Stimulated activated naive CD4-positive, alpha-beta T cell treated with Interleukin-2 at 50 U/mL for 16 hours (primary cell): Measurements from ENCODE around the gene PPP2R5D.
A peak's percentile ranks its signal among the peaks of the same experiment; 100 is the strongest.
"Not testable (repeated sequence)": the region's sequence is repeated elsewhere in the genome, so short reads cannot be mapped to it uniquely, and the experiment has no call there.

Experiments
- DNase-seq: peaks from one replicate; lab custom pipeline; 2025; lab: John Stamatoyannopoulos, UW

PPP2R5D gene

GRCh38 chr6:43032326-43032725, 48.0 kb downstream of the PPP2R5D start:
- DNase-seq: no peak

DNA sequence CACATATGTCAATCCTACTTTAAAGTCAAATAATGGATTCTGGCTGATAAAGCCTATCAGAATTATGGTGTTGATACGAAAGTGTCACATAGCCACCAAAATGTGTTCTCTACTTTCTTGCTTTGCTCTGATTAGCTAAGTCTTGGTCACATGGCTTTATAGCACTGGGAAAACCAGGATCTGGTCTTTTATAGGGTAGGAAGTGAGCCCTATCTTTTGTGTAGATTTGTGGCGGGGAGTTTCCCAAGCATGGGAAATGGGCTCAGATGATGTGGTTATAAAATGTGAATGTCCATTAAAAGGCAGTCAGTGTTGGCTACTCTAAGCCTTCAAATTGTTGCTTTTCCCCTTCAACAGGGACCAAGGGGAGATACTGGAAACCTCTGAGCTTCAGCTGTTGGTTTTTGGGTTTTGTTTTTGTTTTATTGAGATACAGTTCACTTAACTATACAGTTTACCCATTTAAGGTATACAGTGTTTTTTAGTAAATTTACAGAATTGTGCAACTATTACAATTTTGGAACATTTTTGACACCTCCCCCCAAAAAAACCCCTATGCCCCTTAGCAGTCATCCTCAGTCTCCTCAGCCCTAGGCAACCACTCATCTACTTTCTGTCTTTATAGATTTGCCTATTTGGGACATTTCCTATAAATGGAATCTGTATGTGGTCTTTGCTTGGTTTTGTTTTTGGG, 49.3 kb downstream of the PPP2R5D start:
- no peak for DNase-seq

DNA sequence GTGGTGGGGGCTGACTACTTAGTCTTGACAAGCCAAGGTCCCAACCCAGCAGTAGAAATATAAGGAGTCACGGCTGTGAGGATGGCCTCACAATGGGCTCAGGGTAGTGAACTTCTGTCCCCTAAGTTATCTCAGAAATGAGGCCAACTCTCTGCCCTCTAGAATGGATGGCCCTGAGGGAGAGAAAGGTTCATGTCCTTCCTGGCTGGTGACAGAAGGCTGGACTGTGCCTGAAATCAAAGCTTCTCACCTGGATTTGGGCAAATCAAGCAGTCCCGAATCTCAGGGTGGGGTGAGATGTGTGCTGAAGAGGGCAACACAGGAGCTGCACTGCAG, 49.8 kb downstream of the PPP2R5D start:
- DNase-seq: no peak

- no peak for DNase-seq
Observed at GRCh38 chr6:43035495-43036194, 51.3 kb downstream of the PPP2R5D start.

- no peak for DNase-seq
Observed at GRCh38 chr6:43036712-43037111, 52.3 kb downstream of the PPP2R5D start.

DNA sequence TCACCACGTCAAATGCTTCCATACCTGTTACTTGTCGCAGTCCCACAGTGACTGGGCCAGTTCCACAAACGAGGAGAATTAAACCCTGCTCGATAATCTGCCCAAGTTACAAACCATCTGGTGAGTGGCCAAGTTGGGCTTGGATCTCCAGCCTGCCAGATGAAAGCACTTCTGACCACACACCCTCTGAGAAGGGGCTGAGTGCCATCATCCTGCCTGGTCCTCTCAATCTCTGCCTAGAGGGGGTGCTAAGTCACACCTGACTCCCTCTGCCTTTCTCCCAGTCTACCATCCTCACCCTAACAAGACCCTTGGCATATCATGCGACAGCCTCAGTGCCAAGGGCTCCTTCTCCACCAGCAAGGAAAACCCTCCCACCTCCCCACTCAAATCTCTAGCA, 52.8 kb downstream of the PPP2R5D start:
- DNase-seq: no peak

GRCh38 chr6:43037706-43038105, 53.3 kb downstream of the PPP2R5D start:
- DNase-seq: no peak

DNA sequence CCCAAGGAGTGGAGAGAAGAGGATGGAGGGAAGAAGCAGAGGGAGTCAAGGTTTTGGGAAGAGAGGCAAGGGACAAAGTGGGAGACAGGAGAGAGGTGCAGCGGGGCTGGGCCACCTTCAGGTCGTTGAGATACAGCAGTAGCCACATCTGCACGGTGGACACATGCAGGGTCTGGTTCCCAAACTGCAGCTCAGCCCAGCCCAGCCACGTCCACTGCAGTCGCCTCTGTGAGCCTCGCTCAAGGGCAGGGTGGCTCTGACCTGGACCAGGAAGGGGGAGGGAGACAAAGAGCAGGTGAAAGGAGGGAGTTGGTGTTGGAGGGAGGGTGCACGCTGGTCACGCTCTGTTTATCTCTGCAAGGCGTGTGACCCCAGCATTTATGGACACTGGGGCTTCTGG, 54.4 kb downstream of the PPP2R5D start:
- no peak for DNase-seq

GRCh38 chr6:43040542-43041257, 56.3 kb downstream of the PPP2R5D start:
- DNase-seq: no peak

DNA sequence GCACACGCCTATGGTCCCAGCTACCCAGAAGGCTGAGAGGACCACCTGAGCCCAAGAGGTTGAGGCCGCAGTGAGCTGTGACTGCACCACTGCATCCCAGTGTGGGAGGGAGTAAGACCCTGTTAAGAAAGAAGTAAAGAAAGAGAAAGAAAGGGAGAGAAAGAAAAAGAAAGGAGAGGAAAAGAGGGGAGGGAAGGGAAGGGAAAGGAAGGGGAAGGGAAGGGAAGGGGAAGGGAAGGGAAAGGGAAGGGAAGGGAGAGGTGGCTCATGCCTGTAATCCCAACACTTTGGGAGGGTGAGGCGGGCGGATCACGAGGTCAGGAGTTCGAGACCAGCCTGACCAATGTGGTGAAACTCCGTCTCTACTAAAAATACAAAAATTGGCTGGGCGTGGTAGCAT, 57.1 kb downstream of the PPP2R5D start:
- not testable (repeated sequence) for DNase-seq

DNA sequence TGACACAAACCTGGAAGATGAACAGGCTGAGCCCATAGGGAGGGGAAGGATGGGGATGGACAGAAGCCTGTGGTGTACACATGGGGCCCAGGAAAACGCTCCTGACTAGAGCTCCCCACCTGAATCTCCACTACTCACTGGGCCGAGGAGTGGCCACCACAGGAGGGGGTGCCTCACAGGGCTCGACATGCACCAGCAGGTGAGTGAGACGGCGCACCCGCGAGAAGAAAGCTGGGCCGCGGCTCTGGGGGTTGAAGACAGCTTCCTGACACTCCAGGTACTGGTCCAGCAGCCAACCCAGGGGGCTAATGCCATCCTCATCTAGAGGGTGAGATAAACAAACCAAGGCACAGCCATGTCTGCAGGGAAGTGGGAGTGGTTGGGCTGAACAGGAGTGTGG, 58.9 kb downstream of the PPP2R5D start:
- no peak for DNase-seq

- no peak for DNase-seq
Observed at GRCh38 chr6:43045371-43045930, 61.1 kb downstream of the PPP2R5D start.

DNA sequence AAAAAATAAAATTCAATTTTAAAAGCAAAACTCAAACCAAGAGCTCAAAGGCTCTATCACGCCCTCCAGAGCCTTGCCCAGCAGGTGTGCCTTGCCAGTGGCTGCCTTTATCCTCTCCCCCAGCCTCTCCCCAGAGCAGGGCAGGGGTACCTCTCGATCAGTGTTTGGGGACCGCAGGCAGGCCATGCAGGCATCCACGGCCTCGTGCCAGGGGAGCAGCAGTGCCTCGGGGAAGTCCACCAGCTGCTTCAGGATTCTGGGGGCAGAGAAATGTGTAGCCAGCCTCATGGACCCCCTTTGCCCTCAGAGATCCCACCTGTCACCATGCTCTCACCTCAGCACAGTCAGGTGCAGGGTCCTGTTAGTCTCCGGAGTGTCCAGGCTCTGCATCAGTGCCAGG, 63.6 kb downstream of the PPP2R5D start:
- no peak for DNase-seq

- DNase-seq: no peak
Observed at GRCh38 chr6:43050981-43051380, 66.6 kb downstream of the PPP2R5D start.

- DNase-seq: no peak
Observed at GRCh38 chr6:43052225-43052841, 68.0 kb downstream of the PPP2R5D start.

- peak; percentile 19 for DNase-seq
Observed at GRCh38 chr6:43052842-43053544, 68.6 kb downstream of the PPP2R5D start.

DNA sequence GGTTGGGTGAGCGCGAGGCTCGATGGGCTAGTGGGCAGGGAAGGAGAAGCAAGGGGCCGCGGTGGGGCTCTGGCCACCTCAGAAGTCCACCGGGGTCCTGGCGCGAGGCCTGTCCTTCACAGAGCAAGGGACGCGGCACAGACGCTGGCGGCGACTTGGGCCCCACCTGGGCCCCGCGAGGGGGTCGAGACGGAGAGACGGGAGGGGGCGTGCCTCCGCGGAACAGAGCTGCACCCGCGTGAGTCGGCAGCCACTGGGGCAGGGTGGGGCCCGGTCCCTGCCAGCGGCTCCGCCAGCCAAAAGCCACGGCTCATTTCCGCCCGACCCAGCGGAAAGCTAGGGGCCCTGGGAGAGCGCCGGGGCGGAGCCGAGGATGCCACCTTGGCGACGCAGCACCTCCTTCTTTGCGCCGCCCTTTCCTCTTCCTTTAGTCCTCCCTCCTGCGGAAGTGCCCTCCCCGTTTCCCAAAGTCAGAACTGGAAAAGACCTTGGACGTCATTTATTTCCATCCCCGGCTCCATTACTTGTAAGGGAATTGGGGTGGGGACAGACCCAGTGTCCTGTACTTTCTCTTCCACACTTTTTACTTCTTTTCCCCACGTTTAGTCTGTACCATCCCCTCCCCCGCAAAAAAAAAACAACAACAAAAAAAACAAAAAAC, 69.3 kb downstream of the PPP2R5D start, which contains the start of gene CUL7:
TSS of gene CUL7 (minus strand) at position 307 of the 661 bp plus-strand sequence. CDS start 1,063 bp downstream, outside the sequence.
- peak; percentile 93 for DNase-seq

GRCh38 chr6:43054206-43054943, 70.0 kb downstream of the PPP2R5D start:
- DNase-seq: no peak

- DNase-seq: no peak
Observed at GRCh38 chr6:43055966-43056365, 71.6 kb downstream of the PPP2R5D start.

GRCh38 chr6:43058531-43058930, 74.2 kb downstream of the PPP2R5D start:
- no peak for DNase-seq
